NB4 (cell line): ENCODE measurements around the gene ASPRV1.
"Not testable (repeated sequence)": the region's sequence is repeated elsewhere in the genome, so short reads cannot be mapped to it uniquely, and the experiment has no call there.

ENCODE experiments used
- MYC ChIP-seq: IDR thresholded peaks from 2 replicates; pipeline ENCODE4 v1.6.1; 2011; ENCODE audit warnings: low read depth, low read length
- POLR2A ChIP-seq: IDR thresholded peaks from 2 replicates; pipeline ENCODE4 v1.6.1; 2011; ENCODE audit warnings: mild to moderate bottlenecking; ENCODE audit not compliant: insufficient read length; ENCODE audit errors: extremely low read depth
- TF ChIP-seq, protein P1 (sequence below): IDR thresholded peaks from one replicate; pipeline ENCODE4 v1.5.1; 2012; ENCODE audit warnings: low read depth, low read length
- TF ChIP-seq, protein P2 (sequence below): IDR thresholded peaks from 2 replicates; pipeline ENCODE4 v1.6.1; 2011; ENCODE audit warnings: low read depth, low read length

DNA sequence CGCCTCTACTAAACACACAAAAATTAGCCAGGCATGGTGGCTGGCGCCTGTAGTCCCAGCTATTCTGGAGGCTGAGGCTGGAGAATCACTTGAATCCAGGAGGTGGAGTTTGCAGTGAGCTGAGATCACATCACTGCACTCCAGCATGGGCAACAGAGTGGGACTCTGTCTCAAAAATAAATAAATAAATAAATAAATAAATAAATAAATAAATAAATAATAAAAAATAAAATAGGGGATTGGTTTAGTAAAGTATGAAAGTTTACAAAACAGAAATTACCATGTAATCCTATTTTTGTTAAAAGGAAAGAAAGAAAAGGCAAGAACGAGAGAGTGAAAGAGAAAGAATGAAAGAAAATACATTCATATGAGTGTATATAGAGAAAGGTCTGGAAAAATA, 10.8 kb downstream of the ASPRV1 start:
- TF ChIP-seq, protein P1, sequence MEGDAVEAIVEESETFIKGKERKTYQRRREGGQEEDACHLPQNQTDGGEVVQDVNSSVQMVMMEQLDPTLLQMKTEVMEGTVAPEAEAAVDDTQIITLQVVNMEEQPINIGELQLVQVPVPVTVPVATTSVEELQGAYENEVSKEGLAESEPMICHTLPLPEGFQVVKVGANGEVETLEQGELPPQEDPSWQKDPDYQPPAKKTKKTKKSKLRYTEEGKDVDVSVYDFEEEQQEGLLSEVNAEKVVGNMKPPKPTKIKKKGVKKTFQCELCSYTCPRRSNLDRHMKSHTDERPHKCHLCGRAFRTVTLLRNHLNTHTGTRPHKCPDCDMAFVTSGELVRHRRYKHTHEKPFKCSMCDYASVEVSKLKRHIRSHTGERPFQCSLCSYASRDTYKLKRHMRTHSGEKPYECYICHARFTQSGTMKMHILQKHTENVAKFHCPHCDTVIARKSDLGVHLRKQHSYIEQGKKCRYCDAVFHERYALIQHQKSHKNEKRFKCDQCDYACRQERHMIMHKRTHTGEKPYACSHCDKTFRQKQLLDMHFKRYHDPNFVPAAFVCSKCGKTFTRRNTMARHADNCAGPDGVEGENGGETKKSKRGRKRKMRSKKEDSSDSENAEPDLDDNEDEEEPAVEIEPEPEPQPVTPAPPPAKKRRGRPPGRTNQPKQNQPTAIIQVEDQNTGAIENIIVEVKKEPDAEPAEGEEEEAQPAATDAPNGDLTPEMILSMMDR = not testable (repeated sequence)
- not testable (repeated sequence) for TF ChIP-seq POLR2A, MYC
- TF ChIP-seq, protein P2, sequence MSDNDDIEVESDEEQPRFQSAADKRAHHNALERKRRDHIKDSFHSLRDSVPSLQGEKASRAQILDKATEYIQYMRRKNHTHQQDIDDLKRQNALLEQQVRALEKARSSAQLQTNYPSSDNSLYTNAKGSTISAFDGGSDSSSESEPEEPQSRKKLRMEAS = not testable (repeated sequence)
